22Rv1 (cell line): ENCODE data around the gene WWC1.

Experiments
- CTCF ChIP-seq: fragments of 450-650 bp; IDR thresholded peaks from 2 replicates; pipeline ENCODE4 v1.5.1; 2017; ENCODE audit warnings: mild to moderate bottlenecking
- ZFX ChIP-seq: fragments of 450-650 bp; IDR thresholded peaks from 2 replicates; pipeline ENCODE4 v1.6.1; 2017; ENCODE audit warnings: antibody characterized with exemption, borderline replicate concordance

- TF ChIP-seq CTCF (no peak), ZFX (no peak)
These were observed 135.4 kb downstream of the WWC1 start for GRCh38 chr5:168426864-168427172.
